Neural crest cell (in vitro differentiated cells): ENCODE data around the gene DSG2. TPM values are rescaled to one million over a fixed set of nuclear protein-coding genes. Genes with fewer than 3 reads are reported as not detected.

Experiments used
- DNase-seq: peaks from one replicate; pipeline ENCODE4 v3.0.0; 2021; ENCODE audit warnings: low read depth, mixed read lengths, low spot score
- H3K27ac Mint-ChIP-seq: one replicate; pipeline ENCODE4 v1.8.0; 2021; ENCODE audit warnings: mild to moderate bottlenecking, mixed read lengths; ENCODE audit not compliant: unreplicated experiment
- H3K27me3 Mint-ChIP-seq: 2 replicates; pipeline ENCODE4 v1.8.0; 2021; ENCODE audit warnings: low read depth, mild to moderate bottlenecking, mixed read lengths
- H3K36me3 Mint-ChIP-seq: 2 replicates; pipeline ENCODE4 v1.8.0; 2021; ENCODE audit warnings: low read depth, mild to moderate bottlenecking, mixed read lengths
- H3K4me1 Mint-ChIP-seq: 2 replicates; pipeline ENCODE4 v1.8.0; 2021; ENCODE audit warnings: mixed read lengths
- H3K4me3 Mint-ChIP-seq: one replicate; pipeline ENCODE4 v1.8.0; 2021; ENCODE audit warnings: mild to moderate bottlenecking, mixed read lengths
- H3K9me3 Mint-ChIP-seq: 2 replicates; pipeline ENCODE4 v1.8.0; 2021; ENCODE audit warnings: mixed read lengths
- total RNA-seq: library from RNA; stranded (reverse); gene quantifications from 2 replicates; pipeline ENCODE4 v1.2.1, GENCODE V29; 2021
- TF ChIP-seq, protein P1 (sequence below): fragments of 200-600 bp; sonication (generic); conservative IDR thresholded peaks from 2 replicates; pipeline ENCODE4 v1.5.0; 2021; ENCODE audit warnings: antibody characterized with exemption, mild to moderate bottlenecking

DSG2 gene
- total RNA-seq, 1 donor from 2014 or later, result 18.4 TPM

DNA sequence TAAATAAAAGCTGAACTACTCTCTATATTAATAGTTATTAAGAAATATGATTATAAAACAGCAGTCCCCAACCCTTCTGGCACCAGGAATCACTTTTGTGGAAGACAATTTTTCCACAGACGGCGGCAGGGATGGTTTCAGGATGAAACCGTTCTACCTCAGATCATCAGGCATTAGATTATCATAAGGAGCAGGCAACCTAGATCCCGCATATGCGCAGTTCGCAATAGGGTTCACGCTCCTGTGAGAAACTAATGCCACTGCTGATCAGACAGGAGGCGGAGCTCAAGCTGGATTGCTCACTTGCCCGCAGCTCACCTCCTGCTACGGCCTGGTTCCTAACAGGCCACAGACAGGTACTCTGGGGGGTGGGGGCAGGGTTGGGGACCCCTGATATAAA is 19.3 kb upstream of the DSG2 start:
- DNase-seq, result no peak
- TF ChIP-seq, protein P1, sequence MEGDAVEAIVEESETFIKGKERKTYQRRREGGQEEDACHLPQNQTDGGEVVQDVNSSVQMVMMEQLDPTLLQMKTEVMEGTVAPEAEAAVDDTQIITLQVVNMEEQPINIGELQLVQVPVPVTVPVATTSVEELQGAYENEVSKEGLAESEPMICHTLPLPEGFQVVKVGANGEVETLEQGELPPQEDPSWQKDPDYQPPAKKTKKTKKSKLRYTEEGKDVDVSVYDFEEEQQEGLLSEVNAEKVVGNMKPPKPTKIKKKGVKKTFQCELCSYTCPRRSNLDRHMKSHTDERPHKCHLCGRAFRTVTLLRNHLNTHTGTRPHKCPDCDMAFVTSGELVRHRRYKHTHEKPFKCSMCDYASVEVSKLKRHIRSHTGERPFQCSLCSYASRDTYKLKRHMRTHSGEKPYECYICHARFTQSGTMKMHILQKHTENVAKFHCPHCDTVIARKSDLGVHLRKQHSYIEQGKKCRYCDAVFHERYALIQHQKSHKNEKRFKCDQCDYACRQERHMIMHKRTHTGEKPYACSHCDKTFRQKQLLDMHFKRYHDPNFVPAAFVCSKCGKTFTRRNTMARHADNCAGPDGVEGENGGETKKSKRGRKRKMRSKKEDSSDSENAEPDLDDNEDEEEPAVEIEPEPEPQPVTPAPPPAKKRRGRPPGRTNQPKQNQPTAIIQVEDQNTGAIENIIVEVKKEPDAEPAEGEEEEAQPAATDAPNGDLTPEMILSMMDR, result no peak
- Mint-ChIP-seq H3K27me3 (no peaks in the 10 kb centered on the region), H3K27ac (no peak overlapping the region), H3K36me3 (no peaks in the 10 kb centered on the region), H3K4me3 (no peak overlapping the region), H3K9me3 (no peaks in the 10 kb centered on the region), H3K4me1 (peaks cover 6% of the 10 kb centered on the region)

DNA sequence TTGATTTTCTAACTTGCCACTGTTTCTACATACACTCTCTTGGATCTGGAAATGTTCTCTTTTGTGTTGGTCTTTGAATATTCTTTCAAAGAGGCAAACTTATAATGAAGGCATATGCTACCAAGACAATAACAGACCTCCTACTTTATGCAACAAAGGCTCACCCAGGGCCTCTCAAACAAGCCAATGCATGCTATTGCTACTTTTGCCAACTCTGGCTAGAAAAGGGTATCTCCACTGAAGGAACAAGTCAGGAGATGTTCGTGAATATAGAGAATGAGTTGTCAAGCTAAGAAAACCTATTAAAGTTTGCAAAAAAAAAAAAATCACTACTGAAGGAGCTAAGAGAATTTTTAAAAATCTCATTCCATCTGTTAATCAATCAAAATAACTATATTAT is 15.9 kb upstream of the DSG2 start:
- Mint-ChIP-seq H3K27me3 (no peaks in the 10 kb centered on the region), H3K27ac (no peak overlapping the region), H3K4me1 (no peaks in the 10 kb centered on the region), H3K36me3 (no peaks in the 10 kb centered on the region), H3K4me3 (no peak overlapping the region), H3K9me3 (no peaks in the 10 kb centered on the region)
- TF ChIP-seq, protein P1, result no peak
- no peak for DNase-seq

DNA sequence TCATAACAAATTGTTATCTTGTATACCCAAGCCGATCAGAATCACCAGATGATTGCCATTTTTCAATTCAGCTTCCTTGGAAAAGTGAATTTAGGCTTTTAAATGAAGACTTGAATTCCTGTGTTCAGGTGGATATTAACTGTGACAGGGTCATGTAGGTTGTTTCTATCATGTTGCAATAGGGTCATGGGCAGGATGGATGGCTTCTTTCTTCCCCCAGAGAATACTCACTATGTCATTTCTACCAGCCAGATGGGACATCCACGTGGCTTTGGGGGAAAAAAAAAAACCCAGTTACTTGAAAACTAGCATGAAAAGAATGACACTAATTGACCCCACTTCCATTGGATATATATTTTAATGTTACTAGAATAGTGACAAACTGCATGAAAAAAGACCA is 14.6 kb upstream of the DSG2 start:
- TF ChIP-seq, protein P1, result no peak
- H3K4me1 Mint-ChIP-seq, result no peaks in the 10 kb centered on the region
- DNase-seq, result no peak
- H3K4me3 Mint-ChIP-seq, result no peak overlapping the region
- no peaks in the 10 kb centered on the region for H3K27me3 Mint-ChIP-seq
- H3K9me3 Mint-ChIP-seq, result no peaks in the 10 kb centered on the region
- H3K27ac Mint-ChIP-seq, result no peak overlapping the region
- H3K36me3 Mint-ChIP-seq, result no peaks in the 10 kb centered on the region

- H3K27me3 Mint-ChIP-seq, result no peaks in the 10 kb centered on the region
- H3K36me3 Mint-ChIP-seq, result no peaks in the 10 kb centered on the region
- H3K4me1 Mint-ChIP-seq, result no peaks in the 10 kb centered on the region
- no peaks in the 10 kb centered on the region for H3K9me3 Mint-ChIP-seq
- H3K27ac Mint-ChIP-seq, result no peak overlapping the region
- TF ChIP-seq, protein P1, result no peak
- H3K4me3 Mint-ChIP-seq, result no peak overlapping the region
- no peak for DNase-seq
Observed at GRCh38 chr18:31484461-31484860, 13.5 kb upstream of the DSG2 start.

DNA sequence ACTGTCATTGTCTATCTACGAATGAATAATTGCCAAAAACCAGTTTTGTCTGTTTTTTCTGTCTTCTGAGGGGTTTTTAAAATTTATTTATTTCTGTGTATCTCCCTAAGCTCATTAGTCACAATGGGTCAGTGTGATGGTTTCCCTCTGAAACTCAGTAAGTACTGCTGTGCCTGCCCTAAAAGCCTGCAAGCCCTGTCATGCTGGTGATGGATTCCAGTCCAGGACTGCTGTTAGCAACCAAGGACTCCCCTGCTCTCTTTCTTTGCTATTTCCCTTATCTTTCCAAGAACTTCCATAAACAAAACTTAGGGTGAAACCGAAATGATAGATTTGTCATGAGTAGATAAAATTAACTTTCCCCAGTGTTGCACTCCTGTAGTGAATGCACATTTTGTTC is 11.8 kb upstream of the DSG2 start:
- no peak for DNase-seq
- Mint-ChIP-seq H3K4me3 (no peak overlapping the region), H3K9me3 (no peaks in the 10 kb centered on the region), H3K36me3 (no peaks in the 10 kb centered on the region), H3K27me3 (no peaks in the 10 kb centered on the region), H3K4me1 (no peaks in the 10 kb centered on the region), H3K27ac (no peak overlapping the region)
- TF ChIP-seq, protein P1, result no peak
